PC-3 (cell line): ENCODE measurements around the gene MTCL1. TPM values are rescaled to one million over a fixed set of nuclear protein-coding genes. Genes with fewer than 3 reads are reported as not detected.

Source experiments
- ATAC-seq: fragments of 200-7000 bp; cut with Tn5 transposase; 2 replicates; pipeline ENCODE4 v1.9.1; 2020; ENCODE audit warnings: mild to moderate bottlenecking, moderate library complexity
- BruUV-seq: library from RNA; stranded (reverse); fragments of 400-500 nt; replicated peaks from 2 replicates; lab custom pipeline; 2021; lab: Mats Ljungman, UMichigan
- CTCF ChIA-PET: fragments of 300-600 bp; sonication (Branson Sonifier 250); formaldehyde crosslinking; loops from one replicate; lab custom pipeline; 2022; ENCODE audit warnings: antibody characterized with exemption; lab: Charles Lee
- POLR2A ChIA-PET: fragments of 300-600 bp; sonication (Branson Sonifier 250); formaldehyde crosslinking; loops from one replicate; lab custom pipeline; 2022; ENCODE audit warnings: antibody characterized with exemption; ENCODE audit not compliant: unreplicated experiment; lab: Charles Lee
- DNase-seq: peaks from one replicate; pipeline ENCODE4 v3.0.0-alpha.2; 2015
- H2AFZ ChIP-seq: fragments of 300-600 bp; sonication (generic); 2 replicates; pipeline ENCODE4 v1.6.0; 2016; ENCODE audit warnings: antibody characterized with exemption, low read length
- H3F3A ChIP-seq: fragments of 300-600 bp; sonication (generic); one replicate; pipeline ENCODE4 v1.6.0; 2017; ENCODE audit warnings: antibody characterized with exemption, low read length, control low read depth, mild to moderate bottlenecking; ENCODE audit not compliant: unreplicated experiment
- H3K27ac ChIP-seq: fragments of 300-600 bp; sonication (generic); 2 replicates; pipeline ENCODE4 v1.5.1; 2016; ENCODE audit warnings: mild to moderate bottlenecking, low read length
- H3K27me3 ChIP-seq: fragments of 300-600 bp; sonication (generic); 2 replicates; pipeline ENCODE4 v1.6.1; 2016; ENCODE audit warnings: low read length, mixed read lengths
- H3K36me3 ChIP-seq: fragments of 300-600 bp; sonication (generic); 2 replicates; pipeline ENCODE4 v1.6.1; 2016; ENCODE audit warnings: low read depth, mixed run types, low read length, mixed read lengths
- H3K4me1 ChIP-seq: fragments of 300-600 bp; sonication (generic); 2 replicates; pipeline ENCODE4 v1.5.1; 2016; ENCODE audit warnings: low read length; ENCODE audit not compliant: insufficient read depth
- H3K4me2 ChIP-seq: fragments of 300-600 bp; sonication (generic); 2 replicates; pipeline ENCODE4 v1.6.0; 2016; ENCODE audit warnings: low read length
- H3K4me3 ChIP-seq: fragments of 300-600 bp; sonication (generic); 2 replicates; pipeline ENCODE4 v1.5.1; 2016; ENCODE audit warnings: mild to moderate bottlenecking, low read length, mixed read lengths
- H3K79me2 ChIP-seq: fragments of 300-600 bp; sonication (generic); 2 replicates; pipeline ENCODE4 v1.6.1; 2017; ENCODE audit warnings: low read length, mixed read lengths
- H3K9ac ChIP-seq: fragments of 300-600 bp; sonication (generic); 2 replicates; pipeline ENCODE4 v1.6.0; 2016; ENCODE audit warnings: mild to moderate bottlenecking, low read length
- H3K9me2 ChIP-seq: fragments of 300-600 bp; sonication (generic); replicated peaks from 2 replicates; pipeline ENCODE4 v1.6.1; 2016; ENCODE audit warnings: mixed run types, low read length, mixed read lengths
- H3K9me3 ChIP-seq: fragments of 300-600 bp; sonication (generic); 2 replicates; pipeline ENCODE4 v1.6.1; 2016; ENCODE audit warnings: low read length, mixed read lengths
- H4K20me1 ChIP-seq: fragments of 300-600 bp; sonication (generic); 2 replicates; pipeline ENCODE4 v1.6.1; 2016; ENCODE audit warnings: low read length, mixed read lengths
- CTCF ChIP-seq: fragments of 300-600 bp; sonication (generic); conservative IDR thresholded peaks from 2 replicates; pipeline ENCODE4 v1.5.1; 2017; ENCODE audit warnings: antibody characterized with exemption, low read depth, mild to moderate bottlenecking, low read length
- EZH2 ChIP-seq: fragments of 300-600 bp; sonication (generic); IDR thresholded peaks from one replicate; pipeline ENCODE4 v1.6.1; 2017; ENCODE audit warnings: antibody characterized with exemption, mild to moderate bottlenecking, low read length; ENCODE audit not compliant: unreplicated experiment
- EZH2phosphoT487 ChIP-seq: fragments of 300-600 bp; sonication (generic); IDR thresholded peaks from 2 replicates; pipeline ENCODE4 v1.6.1; 2018; ENCODE audit warnings: mild to moderate bottlenecking, antibody characterized with exemption, low read length, borderline replicate concordance
- intact Hi-C: fragments of 100-400 bp; cut with micrococcal nuclease; formaldehyde crosslinking; loops from 2 replicates; pipeline ENCODE4 v1.9.0; 2023
- total RNA-seq: library from RNA; depleted of rRNA; stranded (reverse); fragments of >200 nt; gene quantifications from 2 replicates; pipeline ENCODE4 v1.2.3, GENCODE V29; 2014

Gene MTCL1
- total RNA-seq, 1 experiment from 2014 or later = 33.1 TPM

DNA sequence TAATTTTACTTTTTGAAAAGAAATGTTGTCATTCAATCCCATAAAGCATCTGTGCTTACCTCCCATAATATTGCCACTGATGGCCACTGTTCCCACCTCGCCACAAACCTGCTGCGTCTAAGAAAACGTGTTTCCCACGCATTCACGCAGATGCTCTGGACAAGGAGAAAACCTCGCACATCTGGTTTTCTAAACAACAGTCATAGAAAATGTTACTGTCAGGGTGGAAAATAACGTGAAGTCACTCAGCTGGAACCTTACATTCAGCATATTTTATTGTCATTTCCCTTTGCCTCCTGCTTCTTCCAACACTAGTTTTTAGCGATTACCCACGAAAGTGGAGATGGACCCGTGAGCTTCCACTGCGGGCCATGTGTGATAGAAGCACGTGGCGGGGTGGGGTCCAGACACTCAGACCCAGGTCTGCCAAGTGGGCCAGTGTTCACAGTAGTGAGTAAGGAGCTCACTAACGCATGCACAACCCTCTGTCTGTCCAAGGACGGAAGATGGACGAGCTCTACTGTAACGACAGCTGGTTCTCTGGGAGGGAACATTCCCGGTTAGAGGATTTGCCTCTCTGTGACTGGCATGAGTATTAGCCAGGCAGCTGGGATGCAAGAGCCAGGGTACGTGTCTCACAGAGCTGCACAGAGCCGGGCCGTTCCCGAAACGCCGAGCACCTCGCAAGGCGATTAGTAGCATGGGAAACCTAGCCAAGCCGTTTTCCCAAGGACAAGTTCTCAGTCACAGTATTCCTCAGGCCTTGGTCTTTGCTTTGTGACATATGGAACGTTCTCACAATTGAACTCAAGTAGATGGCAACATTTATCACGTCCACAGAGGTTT lies 94.5 kb downstream of the MTCL1 start:
- Histone ChIP-seq H2AFZ (peak overlapping the region; percentile 20), H3K9me3 (no peaks in the 10 kb centered on the region), H3K4me1 (peaks cover 74% of the 10 kb centered on the region), H3K27me3 (no peaks in the 10 kb centered on the region), H3K27ac (peak overlapping the region; percentile 95), H4K20me1 (no peaks in the 10 kb centered on the region), H3K36me3 (peaks cover 14% of the 10 kb centered on the region; the same call in 1 of the 2 replicates), H3K4me3 (peak overlapping the region; percentile 24; the same call in 1 of the 2 replicates), H3K9ac (peak overlapping the region; percentile 78), H3F3A (peaks cover 13% of the 10 kb centered on the region), H3K9me2 (no peaks in the 10 kb centered on the region), H3K4me2 (peak overlapping the region; percentile 68), H3K79me2 (no peaks in the 10 kb centered on the region; the same call in 1 of the 2 replicates)
- intact Hi-C loops = loop anchor here (1.0 to 5.0 kb wide), 4 partner anchors 83 to 182 kb away; no protein-coding TSS in a partner anchor
- ATAC-seq (no peak), DNase-seq (no peak)
- ChIA-PET POLR2A (interaction anchor here (0.6 to 0.7 kb wide), 5 partner anchors 43 to 435 kb away, joined by 3 to 15 read pairs (median 6); no protein-coding TSS in a partner anchor), CTCF (interaction anchor here (0.6 to 1.3 kb wide), 7 partner anchors 65 to 183 kb away, joined by 3 to 9 read pairs (median 5); no protein-coding TSS in a partner anchor)
- TSS peak; percentile 79 for BruUV-seq
- TF ChIP-seq EZH2phosphoT487 (no peak), CTCF (no peak), EZH2 (no peak)

GRCh38 chr18:8800445-8800844 lies 95.1 kb downstream of the MTCL1 start:
- Histone ChIP-seq H3K4me3 (peak overlapping the region; percentile 24; the same call in 1 of the 2 replicates), H3K4me1 (peaks cover 68% of the 10 kb centered on the region), H3K4me2 (peak overlapping the region; percentile 68), H3K9ac (peak overlapping the region; percentile 78), H2AFZ (peak overlapping the region; percentile 20), H4K20me1 (no peaks in the 10 kb centered on the region), H3K27me3 (no peaks in the 10 kb centered on the region), H3F3A (peaks cover 13% of the 10 kb centered on the region), H3K9me3 (no peaks in the 10 kb centered on the region), H3K36me3 (peaks cover 14% of the 10 kb centered on the region; the same call in 1 of the 2 replicates), H3K79me2 (no peaks in the 10 kb centered on the region; the same call in 1 of the 2 replicates), H3K9me2 (no peaks in the 10 kb centered on the region), H3K27ac (peak overlapping the region; percentile 95)
- ChIA-PET CTCF (interaction anchor here (0.6 to 1.3 kb wide), 7 partner anchors 65 to 182 kb away, joined by 3 to 9 read pairs (median 5); no protein-coding TSS in a partner anchor), POLR2A (interaction anchor here (0.5 to 0.7 kb wide), 7 partner anchors 43 to 434 kb away, joined by 3 to 15 read pairs (median 4); no protein-coding TSS in a partner anchor)
- ATAC-seq = peak; percentile 61
- TF ChIP-seq EZH2 (no peak), CTCF (no peak), EZH2phosphoT487 (no peak)
- intact Hi-C loops = loop anchor here (1.0 to 5.0 kb wide), 3 partner anchors 82 to 182 kb away; no protein-coding TSS in a partner anchor
- DNase-seq = peak; percentile 98
- BruUV-seq = no TSS peak
